ENCODE measurements around the gene PDE6B. TPM values are rescaled to one million over a fixed set of nuclear protein-coding genes. Genes with fewer than 3 reads are reported as not detected.

PDE6B gene
- 10 to 100 TPM; 10.0 to 14.6 TPM for total RNA-seq

- no peak within 1 kb of the TSS for H3K4me3 Mint-ChIP-seq
- no peak within 1 kb of the TSS for H3K27ac Mint-ChIP-seq
- no peaks in the 10 kb centered on the region for H3K4me1 Mint-ChIP-seq
- ATAC-seq (no peak), DNase-seq (no peak)
- H3K27me3 Mint-ChIP-seq, result no peaks in the 10 kb centered on the region
- H3K9me3 Mint-ChIP-seq (ENCODE audit: low read depth), result peaks cover 5% of the 10 kb centered on the region
- CTCF ChIA-PET, result no interaction called here
- H3K36me3 Mint-ChIP-seq, result no peaks in the 10 kb centered on the region
Observed at GRCh38 chr4:624705-625590, at the start of gene PDE6B. Gene PDE6B, plus strand, starts transcription at chr4:625573. Its CDS starts 54 bp downstream, at chr4:625627.

- H3K9me3 Mint-ChIP-seq (ENCODE audit: low read depth), result peaks cover 7% of the 10 kb centered on the region
- ATAC-seq, result no peak
- peak within 1 kb of the TSS; percentile 61 for H3K27ac Mint-ChIP-seq
- peaks cover 8% of the 10 kb centered on the region for H3K4me1 Mint-ChIP-seq
- peaks cover 56% of the 10 kb centered on the region for H3K27me3 Mint-ChIP-seq
- DNase-seq, result no peak
- no peak within 1 kb of the TSS for H3K4me3 Mint-ChIP-seq
- H3K36me3 Mint-ChIP-seq, result peaks cover 12% of the 10 kb centered on the region
- CTCF ChIA-PET, result no interaction called here
Observed at GRCh38 chr4:576245-576821, 49.0 kb upstream of the PDE6B start, which contains the start of gene TMEM271. Gene TMEM271, minus strand, starts transcription at chr4:576295. Its CDS starts 233 bp downstream, at chr4:576062.

- Mint-ChIP-seq H3K4me1 (peaks cover 8% of the 10 kb centered on the region), H3K27me3 (peaks cover 57% of the 10 kb centered on the region), H3K4me3 (no peak overlapping the region), H3K9me3 (ENCODE audit: low read depth) (peaks cover 7% of the 10 kb centered on the region), H3K27ac (peak overlapping the region; percentile 61), H3K36me3 (peaks cover 12% of the 10 kb centered on the region)
- CTCF ChIA-PET, result no interaction called here
- DNase-seq (no peak), ATAC-seq (no peak)
Observed at GRCh38 chr4:576991-577498, 48.3 kb upstream of the PDE6B start.

- peaks cover 12% of the 10 kb centered on the region for H3K36me3 Mint-ChIP-seq
- CTCF ChIA-PET, result no interaction called here
- peaks cover 7% of the 10 kb centered on the region for H3K9me3 Mint-ChIP-seq (ENCODE audit: low read depth)
- no peak overlapping the region for H3K27ac Mint-ChIP-seq
- peaks cover 8% of the 10 kb centered on the region for H3K4me1 Mint-ChIP-seq
- no peak overlapping the region for H3K4me3 Mint-ChIP-seq
- DNase-seq, result no peak
- ATAC-seq, result no peak
- peaks cover 54% of the 10 kb centered on the region for H3K27me3 Mint-ChIP-seq
Observed at GRCh38 chr4:577499-578450, 47.6 kb upstream of the PDE6B start.

GRCh38 chr4:578451-579443, 46.6 kb upstream of the PDE6B start:
- DNase-seq (no peak), ATAC-seq (no peak)
- CTCF ChIA-PET, result no interaction called here
- Mint-ChIP-seq H3K4me3 (no peak overlapping the region), H3K9me3 (ENCODE audit: low read depth) (peaks cover 10% of the 10 kb centered on the region), H3K27ac (no peak overlapping the region), H3K27me3 (peaks cover 50% of the 10 kb centered on the region), H3K36me3 (peaks cover 12% of the 10 kb centered on the region), H3K4me1 (peaks cover 8% of the 10 kb centered on the region)

- no peak for ATAC-seq
- H3K36me3 Mint-ChIP-seq, result peaks cover 11% of the 10 kb centered on the region
Observed at GRCh38 chr4:579543-580175, 45.7 kb upstream of the PDE6B start.

GRCh38 chr4:581181-581580, 44.2 kb upstream of the PDE6B start:
- H3K27ac Mint-ChIP-seq, result no peak overlapping the region

More at GRCh38 chr4:579543-580175, 45.7 kb upstream of the PDE6B start:
- CTCF ChIA-PET, result no interaction called here
- Mint-ChIP-seq H3K27me3 (peaks cover 45% of the 10 kb centered on the region), H3K27ac (no peak overlapping the region), H3K4me1 (peaks cover 8% of the 10 kb centered on the region), H3K9me3 (ENCODE audit: low read depth) (peaks cover 14% of the 10 kb centered on the region), H3K4me3 (no peak overlapping the region)
- DNase-seq, result no peak

GRCh38 chr4:581753-582361, 43.5 kb upstream of the PDE6B start:
- ATAC-seq (no peak), DNase-seq (no peak)
- no peak overlapping the region for H3K27ac Mint-ChIP-seq
- H3K9me3 Mint-ChIP-seq (ENCODE audit: low read depth), result peaks cover 18% of the 10 kb centered on the region
- H3K36me3 Mint-ChIP-seq, result peaks cover 10% of the 10 kb centered on the region
- no peak overlapping the region for H3K4me3 Mint-ChIP-seq
- peaks cover 8% of the 10 kb centered on the region for H3K4me1 Mint-ChIP-seq
- CTCF ChIA-PET, result no interaction called here
- peaks cover 44% of the 10 kb centered on the region for H3K27me3 Mint-ChIP-seq

More at GRCh38 chr4:581181-581580, 44.2 kb upstream of the PDE6B start:
- CTCF ChIA-PET, result no interaction called here
- H3K36me3 Mint-ChIP-seq, result peaks cover 11% of the 10 kb centered on the region
- DNase-seq (no peak), ATAC-seq (no peak)
- H3K9me3 Mint-ChIP-seq (ENCODE audit: low read depth), result peaks cover 16% of the 10 kb centered on the region
- H3K27me3 Mint-ChIP-seq, result peaks cover 45% of the 10 kb centered on the region
- H3K4me1 Mint-ChIP-seq, result peaks cover 8% of the 10 kb centered on the region
- no peak overlapping the region for H3K4me3 Mint-ChIP-seq

GRCh38 chr4:583820-584219, 41.6 kb upstream of the PDE6B start:
- H3K27me3 Mint-ChIP-seq, result peaks cover 26% of the 10 kb centered on the region
- CTCF ChIA-PET, result no interaction called here
- no peak overlapping the region for H3K27ac Mint-ChIP-seq
- ATAC-seq (no peak), DNase-seq (no peak)
- peaks cover 21% of the 10 kb centered on the region for H3K9me3 Mint-ChIP-seq (ENCODE audit: low read depth)
- H3K4me3 Mint-ChIP-seq, result no peak overlapping the region
- no peaks in the 10 kb centered on the region for H3K4me1 Mint-ChIP-seq
- H3K36me3 Mint-ChIP-seq, result peaks cover 2% of the 10 kb centered on the region

- Mint-ChIP-seq H3K36me3 (peaks cover 2% of the 10 kb centered on the region), H3K27ac (no peak overlapping the region), H3K4me1 (no peaks in the 10 kb centered on the region), H3K27me3 (peaks cover 4% of the 10 kb centered on the region), H3K4me3 (no peak overlapping the region), H3K9me3 (ENCODE audit: low read depth) (peaks cover 21% of the 10 kb centered on the region)
- CTCF ChIA-PET, result no interaction called here
- ATAC-seq (no peak), DNase-seq (no peak)
Observed at GRCh38 chr4:587671-588350, 37.6 kb upstream of the PDE6B start.

- ATAC-seq (no peak), DNase-seq (no peak)
- CTCF ChIA-PET, result no interaction called here
- peaks cover 4% of the 10 kb centered on the region for H3K27me3 Mint-ChIP-seq
- peaks cover 2% of the 10 kb centered on the region for H3K36me3 Mint-ChIP-seq
- H3K4me1 Mint-ChIP-seq, result no peaks in the 10 kb centered on the region
- H3K27ac Mint-ChIP-seq, result no peak overlapping the region
- peaks cover 19% of the 10 kb centered on the region for H3K9me3 Mint-ChIP-seq (ENCODE audit: low read depth)
- H3K4me3 Mint-ChIP-seq, result no peak overlapping the region
Observed at GRCh38 chr4:588351-588849, 37.0 kb upstream of the PDE6B start.
